Measurements from ENCODE around the gene GOLGA2. TPM values are rescaled to one million over a fixed set of nuclear protein-coding genes. Genes with fewer than 3 reads are reported as not detected.

Gene GOLGA2
- total and polyA plus RNA-seq, 2 of the 13 experiments (the other 11 are each of a cell fraction or from before 2014, with no cell fraction given): 45.3 to 45.8 TPM

GRCh38 chr9:128253140-128253990 lies 22.4 kb downstream of the GOLGA2 start (continued):
- TF ChIP-seq, protein P1, sequence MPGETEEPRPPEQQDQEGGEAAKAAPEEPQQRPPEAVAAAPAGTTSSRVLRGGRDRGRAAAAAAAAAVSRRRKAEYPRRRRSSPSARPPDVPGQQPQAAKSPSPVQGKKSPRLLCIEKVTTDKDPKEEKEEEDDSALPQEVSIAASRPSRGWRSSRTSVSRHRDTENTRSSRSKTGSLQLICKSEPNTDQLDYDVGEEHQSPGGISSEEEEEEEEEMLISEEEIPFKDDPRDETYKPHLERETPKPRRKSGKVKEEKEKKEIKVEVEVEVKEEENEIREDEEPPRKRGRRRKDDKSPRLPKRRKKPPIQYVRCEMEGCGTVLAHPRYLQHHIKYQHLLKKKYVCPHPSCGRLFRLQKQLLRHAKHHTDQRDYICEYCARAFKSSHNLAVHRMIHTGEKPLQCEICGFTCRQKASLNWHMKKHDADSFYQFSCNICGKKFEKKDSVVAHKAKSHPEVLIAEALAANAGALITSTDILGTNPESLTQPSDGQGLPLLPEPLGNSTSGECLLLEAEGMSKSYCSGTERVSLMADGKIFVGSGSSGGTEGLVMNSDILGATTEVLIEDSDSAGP (CRISPR knock-in tag; IDR thresholded peaks at IDR 0.05; ENCODE audit: borderline replicate concordance): 0 out of 2 replicates have a peak, but pooled peaks have one; percentile 17

DNA sequence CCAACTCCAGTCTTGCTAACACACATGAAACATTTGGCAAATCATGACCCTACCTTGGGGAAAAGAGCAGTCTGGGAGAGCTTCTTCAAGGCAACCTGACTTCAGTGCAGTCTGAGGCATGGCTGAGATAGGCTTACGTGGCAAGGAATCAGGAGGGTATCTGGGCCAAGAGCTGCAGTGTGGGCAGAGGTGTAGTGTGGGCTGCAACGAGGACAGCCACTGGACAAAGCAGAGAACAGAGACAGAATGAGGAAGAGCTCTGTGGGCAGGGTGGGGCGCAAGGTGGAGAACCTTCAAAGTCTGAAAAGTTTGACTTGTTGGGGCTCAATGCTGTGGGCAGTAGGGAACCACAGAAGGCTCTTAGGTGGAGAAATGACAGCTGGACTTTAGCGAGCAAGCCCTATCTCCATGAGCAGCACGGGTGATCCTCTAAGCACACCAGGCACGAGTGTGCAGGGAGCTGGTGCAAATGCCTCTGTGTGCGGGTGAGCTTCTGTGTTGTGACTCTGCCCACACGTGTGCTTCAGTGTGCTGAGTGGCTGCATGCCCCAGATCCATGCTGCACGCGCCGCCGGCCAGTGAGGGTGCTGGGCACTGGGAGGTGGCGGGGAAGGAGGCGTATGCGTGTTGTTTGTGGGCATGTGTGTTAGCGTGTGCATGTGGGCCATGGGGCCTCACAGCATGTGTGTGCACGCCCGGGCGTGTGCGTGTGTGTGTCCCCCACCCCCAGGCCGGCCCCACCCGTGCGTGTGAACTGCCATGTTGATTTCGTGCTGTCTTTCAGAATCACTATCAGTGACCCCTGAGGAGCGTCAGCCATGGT lies 23.3 kb downstream of the GOLGA2 start:
- WGBS (ENCODE audit: low lambda C conversion rate): 63% methylated on average over 15 of the region's 25 CpGs
- Histone ChIP-seq H3K79me2 (ENCODE audit: insufficient read depth, low read length) (no peaks in the 10 kb centered on the region), H3K4me2 (ENCODE audit: low read depth, low read length) (no peak overlapping the region), H3K9ac (ENCODE audit: insufficient read depth, low read depth, low read length) (no peak overlapping the region), H4K20me1 (ENCODE audit: insufficient read depth, low read length) (no peaks in the 10 kb centered on the region), H3K9me3 (ENCODE audit: low read length) (no peaks in the 10 kb centered on the region), H3K27ac (ENCODE audit: extremely low read length, insufficient read depth, low read length) (no peak overlapping the region), H2AFZ (ENCODE audit: low read length) (no peak overlapping the region), H3K27me3 (ENCODE audit: control insufficient read depth in 1 of 2, insufficient read depth in 2 of 2, low read length in 2 of 2) (no peaks in the 10 kb centered on the region; a peak in 1 of 5 replicates), H3K4me1 (ENCODE audit: insufficient read depth, low read length) (peaks cover 21% of the 10 kb centered on the region), H3K36me3 (replicated peaks in 1 of 2; ENCODE audit: control insufficient read depth in 1 of 2, insufficient read depth in 2 of 2, low read length in 2 of 2) (peaks cover 7 to 8% of the 10 kb centered on the region in 2 experiments; a peak in 4 of 5 replicates), H3K4me3 (replicated peaks in 1 of 3; ENCODE audit: insufficient read depth in 1 of 3, low read depth in 2 of 3, low read length in 3 of 3) (no peak overlapping the region)
- intact Hi-C loops (cut with micrococcal nuclease; ENCODE audit: unreplicated experiment): no loop called here
- in situ Hi-C loops (cut with HindIII; ENCODE audit: extremely low pct_ligation_motif_present, low pct_unique_long_range_greater_than_20kb): no loop called here
- ATAC-seq: no peak
- FAIRE-seq: no peak
- POLR2A ChIA-PET: interaction anchor here (1.3 to 2.6 kb wide), 2 partner anchors 15 to 23 kb away, joined by 3 to 9 read pairs; partner anchors contain the start of genes GOLGA2 and SWI5
- TF ChIP-seq CREBL2 (CRISPR knock-in tag; IDR thresholded peaks at IDR 0.05; ENCODE audit: borderline replicate concordance) (no peak), RERE (CRISPR knock-in tag; IDR thresholded peaks at IDR 0.05; ENCODE audit: low read depth) (no peak)
- CTCF ChIA-PET (ENCODE audit: low intra/inter-chr PET ratio, low total read pairs): no interaction called here
- DNase-seq (ENCODE audit: low spot score): no peak
- no TSS peak for BruUV-seq (replicated peaks)

All from HepG2 (cell line).